Measurements from ENCODE around the gene ATXN1. TPM values are rescaled to one million over a fixed set of nuclear protein-coding genes. Genes with fewer than 3 reads are reported as not detected.

Gene ATXN1
- total RNA-seq, 1 experiment from 2014 or later, result 25.6 TPM

DNA sequence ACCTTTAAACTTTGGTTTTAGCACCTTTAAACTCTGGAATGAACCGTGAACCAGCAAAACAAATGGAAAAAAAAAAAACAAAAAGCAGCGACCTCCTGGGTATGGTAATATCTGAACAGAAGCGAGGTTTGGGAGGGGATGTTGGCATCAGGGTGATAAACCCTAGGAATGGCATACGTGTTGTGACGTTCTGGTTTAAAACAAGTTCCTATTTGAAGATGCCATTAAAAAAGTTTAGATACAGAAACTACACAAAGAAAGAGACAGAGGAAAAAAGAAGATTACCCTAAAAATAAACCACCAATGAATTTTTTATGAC lies 60.4 kb downstream of the ATXN1 start:
- H3K27ac ChIP-seq (ENCODE audit: low read depth, low read length, poor library complexity, severe bottlenecking), result no peak overlapping the region
- POLR2A ChIA-PET (ENCODE audit: low non-redundant PET), result no interaction called here
- no peaks in the 10 kb centered on the region for H3K36me3 ChIP-seq (ENCODE audit: insufficient read depth, low read length, poor library complexity, severe bottlenecking)
- TF ChIP-seq, protein P1, sequence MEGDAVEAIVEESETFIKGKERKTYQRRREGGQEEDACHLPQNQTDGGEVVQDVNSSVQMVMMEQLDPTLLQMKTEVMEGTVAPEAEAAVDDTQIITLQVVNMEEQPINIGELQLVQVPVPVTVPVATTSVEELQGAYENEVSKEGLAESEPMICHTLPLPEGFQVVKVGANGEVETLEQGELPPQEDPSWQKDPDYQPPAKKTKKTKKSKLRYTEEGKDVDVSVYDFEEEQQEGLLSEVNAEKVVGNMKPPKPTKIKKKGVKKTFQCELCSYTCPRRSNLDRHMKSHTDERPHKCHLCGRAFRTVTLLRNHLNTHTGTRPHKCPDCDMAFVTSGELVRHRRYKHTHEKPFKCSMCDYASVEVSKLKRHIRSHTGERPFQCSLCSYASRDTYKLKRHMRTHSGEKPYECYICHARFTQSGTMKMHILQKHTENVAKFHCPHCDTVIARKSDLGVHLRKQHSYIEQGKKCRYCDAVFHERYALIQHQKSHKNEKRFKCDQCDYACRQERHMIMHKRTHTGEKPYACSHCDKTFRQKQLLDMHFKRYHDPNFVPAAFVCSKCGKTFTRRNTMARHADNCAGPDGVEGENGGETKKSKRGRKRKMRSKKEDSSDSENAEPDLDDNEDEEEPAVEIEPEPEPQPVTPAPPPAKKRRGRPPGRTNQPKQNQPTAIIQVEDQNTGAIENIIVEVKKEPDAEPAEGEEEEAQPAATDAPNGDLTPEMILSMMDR (conservative IDR thresholded peaks at IDR 0.05; ENCODE audit: low read depth, low read length), result no peak
- no peak for TF ChIP-seq EZH2 (IDR thresholded peaks at IDR 0.05; ENCODE audit: borderline replicate concordance, low read depth, low read length, poor library complexity, severe bottlenecking)
- H3K9me3 ChIP-seq (ENCODE audit: low read depth, low read length, poor library complexity, severe bottlenecking), result no peaks in the 10 kb centered on the region
- no peak for DNase-seq (ENCODE audit: low spot score)
- CTCF ChIA-PET, result interaction anchor here (0.6 kb wide), 1 partner anchor 13 kb away, joined by 4 read pairs; no protein-coding TSS in a partner anchor
- no peaks in the 10 kb centered on the region for H3K27me3 ChIP-seq (replicated peaks; ENCODE audit: insufficient read depth, low read depth, low read length, poor library complexity)
- intact Hi-C loops (cut with micrococcal nuclease; ENCODE audit: unreplicated experiment), result no loop called here
- H3K4me1 ChIP-seq (ENCODE audit: insufficient read depth, low read length, poor library complexity, severe bottlenecking), result peaks cover 33% of the 10 kb centered on the region
- no TSS peak for BruUV-seq (replicated peaks)
- H3K4me3 ChIP-seq (ENCODE audit: low read depth, low read length, poor library complexity, severe bottlenecking), result no peak overlapping the region

DNA sequence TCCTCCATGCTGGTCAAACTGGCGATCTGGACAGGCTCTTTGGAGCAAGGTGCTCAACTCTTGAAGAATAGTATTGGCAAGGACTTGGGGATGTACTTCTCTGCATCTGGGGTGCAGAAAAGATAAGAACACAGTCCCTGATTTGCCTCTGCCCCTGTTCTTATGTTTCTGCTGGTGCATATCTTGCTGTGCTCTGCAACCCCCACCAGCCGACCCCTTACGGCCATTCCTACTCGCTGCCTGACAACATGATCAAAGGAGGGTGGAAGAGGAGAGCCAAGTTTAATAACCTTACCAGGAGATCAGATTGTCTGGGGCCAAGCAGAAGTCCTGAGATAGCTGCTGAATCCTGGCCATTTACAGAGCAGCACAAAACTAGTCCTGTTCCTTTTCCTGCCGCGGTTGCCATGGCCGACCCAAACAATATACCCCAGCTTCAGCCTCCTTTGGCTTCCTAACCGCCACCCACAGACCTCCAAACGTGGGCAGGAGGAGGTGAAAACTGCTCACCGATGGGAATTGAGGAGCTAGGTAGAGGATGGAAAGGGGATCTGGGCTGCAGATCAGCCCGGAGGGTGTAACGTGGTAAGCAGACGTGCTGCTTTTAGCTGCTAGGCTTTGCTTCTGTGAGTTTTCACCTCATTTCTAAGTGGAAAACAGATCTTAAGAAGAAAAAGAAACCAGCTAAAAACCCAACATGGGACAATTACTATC lies 60.9 kb downstream of the ATXN1 start:
- CTCF ChIA-PET, result interaction anchor here (0.6 kb wide), 1 partner anchor 13 kb away, joined by 4 read pairs; no protein-coding TSS in a partner anchor
- Histone ChIP-seq H3K27ac (ENCODE audit: low read depth, low read length, poor library complexity, severe bottlenecking) (no peak overlapping the region), H3K4me3 (ENCODE audit: low read depth, low read length, poor library complexity, severe bottlenecking) (no peak overlapping the region), H3K9me3 (ENCODE audit: low read depth, low read length, poor library complexity, severe bottlenecking) (no peaks in the 10 kb centered on the region), H3K36me3 (ENCODE audit: insufficient read depth, low read length, poor library complexity, severe bottlenecking) (no peaks in the 10 kb centered on the region), H3K4me1 (ENCODE audit: insufficient read depth, low read length, poor library complexity, severe bottlenecking) (peaks cover 33% of the 10 kb centered on the region), H3K27me3 (replicated peaks; ENCODE audit: insufficient read depth, low read depth, low read length, poor library complexity) (no peaks in the 10 kb centered on the region)
- DNase-seq (ENCODE audit: low spot score), result no peak
- BruUV-seq (replicated peaks), result no TSS peak
- POLR2A ChIA-PET (ENCODE audit: low non-redundant PET), result no interaction called here
- intact Hi-C loops (cut with micrococcal nuclease; ENCODE audit: unreplicated experiment), result no loop called here
- TF ChIP-seq, protein P1 (conservative IDR thresholded peaks at IDR 0.05; ENCODE audit: low read depth, low read length), result no peak
- no peak for TF ChIP-seq EZH2 (IDR thresholded peaks at IDR 0.05; ENCODE audit: borderline replicate concordance, low read depth, low read length, poor library complexity, severe bottlenecking)

DNA sequence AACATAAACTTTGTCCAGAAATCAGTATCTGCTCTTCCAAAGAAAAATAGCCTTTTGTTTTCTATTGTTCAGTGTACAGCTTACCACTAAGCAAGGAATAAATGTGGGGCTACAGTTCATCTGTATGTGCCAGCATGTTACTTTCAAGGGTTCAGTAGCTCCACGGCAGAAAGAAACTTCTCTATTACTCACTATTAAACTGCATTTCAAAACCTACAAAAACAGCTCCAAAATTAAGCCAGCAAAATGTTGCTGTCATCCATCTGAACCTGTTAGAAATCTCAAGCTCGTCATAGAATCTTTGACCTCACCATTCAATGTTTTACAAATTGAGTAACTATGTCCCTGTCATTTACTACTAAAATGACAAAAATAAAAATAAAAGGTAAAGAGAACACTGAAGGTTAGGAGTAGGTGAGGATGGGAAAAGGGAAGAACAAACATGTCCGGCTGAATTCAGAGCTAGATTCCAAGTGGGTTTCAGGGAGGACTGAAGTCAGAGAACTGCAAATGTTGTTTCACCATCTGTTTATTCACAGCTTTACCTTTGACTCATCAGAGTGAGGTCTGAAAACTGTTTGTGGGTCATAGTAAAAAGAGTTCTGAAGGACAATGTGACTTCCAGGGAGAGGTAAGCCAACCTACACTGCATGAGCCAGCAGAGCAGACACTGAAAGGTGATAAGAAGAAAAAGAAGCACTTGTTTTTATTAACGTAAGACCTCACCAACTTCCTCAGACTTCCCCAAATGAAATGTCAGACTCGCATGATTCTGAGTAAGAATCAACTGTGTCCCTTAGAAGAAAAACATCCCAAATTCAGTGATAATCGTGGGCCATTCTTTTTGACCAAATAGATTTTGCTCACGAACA lies 62.0 kb downstream of the ATXN1 start:
- H3K27me3 ChIP-seq (replicated peaks; ENCODE audit: insufficient read depth, low read depth, low read length, poor library complexity), result no peaks in the 10 kb centered on the region
- BruUV-seq (replicated peaks), result no TSS peak
- intact Hi-C loops (cut with micrococcal nuclease; ENCODE audit: unreplicated experiment), result no loop called here
- ChIA-PET POLR2A (ENCODE audit: low non-redundant PET) (no interaction called here), CTCF (interaction anchor here (0.7 kb wide), 1 partner anchor 121 kb away, joined by 3 read pairs; no protein-coding TSS in a partner anchor)
- TF ChIP-seq, protein P1 (conservative IDR thresholded peaks at IDR 0.05; ENCODE audit: low read depth, low read length), result no peak
- TF ChIP-seq EZH2 (IDR thresholded peaks at IDR 0.05; ENCODE audit: borderline replicate concordance, low read depth, low read length, poor library complexity, severe bottlenecking), result no peak
- peaks cover 33% of the 10 kb centered on the region for H3K4me1 ChIP-seq (ENCODE audit: insufficient read depth, low read length, poor library complexity, severe bottlenecking)
- no peaks in the 10 kb centered on the region for H3K9me3 ChIP-seq (ENCODE audit: low read depth, low read length, poor library complexity, severe bottlenecking)
- H3K27ac ChIP-seq (ENCODE audit: low read depth, low read length, poor library complexity, severe bottlenecking), result no peak overlapping the region
- DNase-seq (ENCODE audit: low spot score), result no peak
- no peaks in the 10 kb centered on the region for H3K36me3 ChIP-seq (ENCODE audit: insufficient read depth, low read length, poor library complexity, severe bottlenecking)
- no peak overlapping the region for H3K4me3 ChIP-seq (ENCODE audit: low read depth, low read length, poor library complexity, severe bottlenecking)
